ENCODE results near the gene ZBED1. TPM values are rescaled to one million over a fixed set of nuclear protein-coding genes. Genes with fewer than 3 reads are reported as not detected.
"Not testable (repeated sequence)": the region's sequence is repeated elsewhere in the genome, so short reads cannot be mapped to it uniquely, and the experiment has no call there.

ZBED1 gene
- total and polyA plus RNA-seq, 2 experiments from 2014 or later = 16.1 to 43.8 TPM

DNA sequence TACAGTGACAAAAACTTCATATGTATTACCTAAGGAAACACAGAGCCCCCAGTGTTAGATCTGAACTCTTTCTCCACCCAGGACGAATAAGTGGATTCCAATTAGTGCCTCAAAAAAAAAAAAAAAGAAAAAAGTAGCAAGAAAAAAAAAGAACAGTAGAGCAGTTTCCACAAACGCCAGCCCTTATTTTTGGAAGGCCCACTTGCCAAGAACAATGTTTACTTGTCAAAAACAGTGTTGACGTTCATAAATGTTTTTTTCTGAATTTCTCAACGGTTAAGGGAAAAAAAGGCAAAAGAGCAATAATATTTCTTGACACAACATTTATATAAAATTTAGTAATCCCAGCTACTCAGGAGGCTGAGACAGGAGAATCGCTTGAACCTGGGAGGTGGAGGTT lies 38.7 kb downstream of the ZBED1 start (continued):
- TF ChIP-seq, protein P1, sequence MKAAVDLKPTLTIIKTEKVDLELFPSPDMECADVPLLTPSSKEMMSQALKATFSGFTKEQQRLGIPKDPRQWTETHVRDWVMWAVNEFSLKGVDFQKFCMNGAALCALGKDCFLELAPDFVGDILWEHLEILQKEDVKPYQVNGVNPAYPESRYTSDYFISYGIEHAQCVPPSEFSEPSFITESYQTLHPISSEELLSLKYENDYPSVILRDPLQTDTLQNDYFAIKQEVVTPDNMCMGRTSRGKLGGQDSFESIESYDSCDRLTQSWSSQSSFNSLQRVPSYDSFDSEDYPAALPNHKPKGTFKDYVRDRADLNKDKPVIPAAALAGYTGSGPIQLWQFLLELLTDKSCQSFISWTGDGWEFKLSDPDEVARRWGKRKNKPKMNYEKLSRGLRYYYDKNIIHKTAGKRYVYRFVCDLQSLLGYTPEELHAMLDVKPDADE (IDR thresholded peaks at IDR 0.05) = no peak
- TF ChIP-seq JUNB (IDR thresholded peaks at IDR 0.05; ENCODE audit: unreplicated experiment) = no peak
- TF ChIP-seq EZH2phosphoT487 (IDR thresholded peaks at IDR 0.05; ENCODE audit: unreplicated experiment) = no peak
- TF ChIP-seq NANOG (IDR thresholded peaks at IDR 0.05; ENCODE audit: borderline replicate concordance) = no peak

DNA sequence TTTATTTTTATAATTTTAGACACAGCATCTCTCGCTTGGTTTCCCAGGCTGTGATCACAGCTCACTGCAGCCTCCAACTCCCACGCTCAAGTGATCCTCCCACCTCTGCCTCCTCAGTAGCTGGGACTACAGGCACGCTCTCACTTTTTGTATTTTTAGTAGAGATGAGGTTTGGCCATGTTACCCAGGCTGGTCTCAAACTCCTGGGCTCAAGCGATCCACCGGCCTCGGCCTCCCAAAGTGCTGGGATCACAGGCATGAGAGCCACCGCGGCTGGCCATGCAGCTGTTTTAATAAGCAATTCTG lies 39.1 kb downstream of the ZBED1 start:
- no peak for TF ChIP-seq EZH2 (IDR thresholded peaks at IDR 0.05; ENCODE audit: low read depth, unreplicated experiment)
- no peak for TF ChIP-seq EZH2phosphoT487 (IDR thresholded peaks at IDR 0.05; ENCODE audit: unreplicated experiment)
- Histone ChIP-seq H3K4me1 (ENCODE audit: insufficient read depth) (peaks cover 3% of the 10 kb centered on the region; the same call in 1 of the 2 replicates), H3K4me2 (0 out of 2 replicates have a peak overlapping the region, but pooled peaks have one; percentile 10), H3K79me2 (replicated peaks; ENCODE audit: insufficient read depth) (peaks cover 86% of the 10 kb centered on the region), H3K4me3 (no peak overlapping the region), H2AFZ (no peak overlapping the region), H3K36me3 (ENCODE audit: insufficient read depth) (peaks cover 6% of the 10 kb centered on the region; the same call in 1 of the 2 replicates), H4K20me1 (replicated peaks; ENCODE audit: insufficient read depth) (no peaks in the 10 kb centered on the region), H3F3A (replicated peaks; ENCODE audit: low read depth) (0 out of 2 replicates have a peak, but pooled peaks cover 11% of the 10 kb centered on the region), H3K27ac (ENCODE audit: low read depth) (peak overlapping the region; percentile 82), H3K27me3 (ENCODE audit: insufficient read depth) (no peaks in the 10 kb centered on the region), H3K9me2 (ENCODE audit: insufficient read depth) (no peaks in the 10 kb centered on the region)
- Mint-ChIP-seq H3K27ac (peak overlapping the region; percentile 87), H3K36me3 (ENCODE audit: low read depth) (peaks cover 74% of the 10 kb centered on the region), H3K4me1 (peaks cover 24% of the 10 kb centered on the region), H3K4me3 (no peak overlapping the region), H3K9me3 (peaks cover 54% of the 10 kb centered on the region), H3K27me3 (ENCODE audit: insufficient read depth, low read depth, poor library complexity) (peaks cover 20% of the 10 kb centered on the region)
- DNase-seq (ENCODE audit: low spot score) (no peak), ATAC-seq (no peak)

- not testable (repeated sequence) for H3K36me3 ChIP-seq (ENCODE audit: insufficient read depth); DNase-seq (ENCODE audit: low spot score); H3K9me2 ChIP-seq (ENCODE audit: insufficient read depth); H2AFZ ChIP-seq; H4K20me1 ChIP-seq (replicated peaks; ENCODE audit: insufficient read depth); H3K4me3 Mint-ChIP-seq; ATAC-seq; H3K4me3 ChIP-seq; H3K27ac Mint-ChIP-seq; H3K4me2 ChIP-seq; H3K27me3 ChIP-seq (ENCODE audit: insufficient read depth); H3K4me1 ChIP-seq (ENCODE audit: insufficient read depth)
- Mint-ChIP-seq H3K36me3 (ENCODE audit: low read depth) (peaks cover 68% of the 10 kb centered on the region), H3K9me3 (peaks cover 48% of the 10 kb centered on the region), H3K4me1 (peaks cover 25% of the 10 kb centered on the region), H3K27me3 (ENCODE audit: insufficient read depth, low read depth, poor library complexity) (peaks cover 22% of the 10 kb centered on the region)
- Histone ChIP-seq H3K27ac (ENCODE audit: low read depth) (peak overlapping the region; percentile 82; the same call in 1 of the 2 replicates), H3K79me2 (replicated peaks; ENCODE audit: insufficient read depth) (peaks cover 86% of the 10 kb centered on the region), H3F3A (replicated peaks; ENCODE audit: low read depth) (0 out of 2 replicates have a peak, but pooled peaks cover 11% of the 10 kb centered on the region)
Observed at GRCh38 chrX:2460821-2461710, 39.7 kb downstream of the ZBED1 start.

DNA sequence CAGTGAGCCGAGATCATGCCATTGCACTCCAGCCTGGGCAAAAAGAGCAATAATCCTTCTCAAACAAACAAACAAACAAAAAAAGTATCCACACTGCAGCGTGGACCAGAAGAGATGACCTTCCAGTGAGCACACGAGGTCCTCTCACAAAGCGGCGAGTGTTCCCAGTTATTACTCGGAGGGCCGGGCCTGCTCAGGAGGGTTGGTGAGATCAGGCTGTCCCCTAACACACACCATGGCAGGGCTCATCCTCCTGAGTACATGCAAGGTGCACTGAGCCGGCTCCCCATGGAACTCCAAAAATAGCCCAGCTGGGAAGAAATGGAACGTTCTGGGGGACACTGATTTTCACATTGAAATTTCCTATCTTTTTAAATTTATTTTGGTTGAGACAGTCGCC lies 40.7 kb downstream of the ZBED1 start:
- Histone ChIP-seq H3K27ac (ENCODE audit: low read depth) (0 out of 2 replicates have a peak overlapping the region, but pooled peaks have one; percentile 39), H3K79me2 (replicated peaks; ENCODE audit: insufficient read depth) (peaks cover 86% of the 10 kb centered on the region)
- ATAC-seq; H3K4me2 ChIP-seq; H3K9me2 ChIP-seq (ENCODE audit: insufficient read depth); H3K36me3 ChIP-seq (ENCODE audit: insufficient read depth); DNase-seq (ENCODE audit: low spot score); H3K4me1 ChIP-seq (ENCODE audit: insufficient read depth); H3K4me3 Mint-ChIP-seq; H3K4me3 ChIP-seq; H2AFZ ChIP-seq; H3F3A ChIP-seq (replicated peaks; ENCODE audit: low read depth); H3K27me3 ChIP-seq (ENCODE audit: insufficient read depth); H4K20me1 ChIP-seq (replicated peaks; ENCODE audit: insufficient read depth): not testable (repeated sequence)
- H3K27me3 Mint-ChIP-seq (ENCODE audit: insufficient read depth, low read depth, poor library complexity) = peaks cover 25% of the 10 kb centered on the region
- H3K27ac Mint-ChIP-seq = peak overlapping the region; percentile 51; the same call in 1 of the 2 replicates
- peaks cover 38% of the 10 kb centered on the region for H3K9me3 Mint-ChIP-seq
- peaks cover 27% of the 10 kb centered on the region for H3K4me1 Mint-ChIP-seq
- H3K36me3 Mint-ChIP-seq (ENCODE audit: low read depth) = peaks cover 58% of the 10 kb centered on the region

All from GM23338 (cell line).